Measurements from ENCODE around the gene CAMTA1.

Gene CAMTA1

GRCh38 chr1:6962996-6963911 lies 178.0 kb downstream of the CAMTA1 start:
- no peak for DNase-seq

DNA sequence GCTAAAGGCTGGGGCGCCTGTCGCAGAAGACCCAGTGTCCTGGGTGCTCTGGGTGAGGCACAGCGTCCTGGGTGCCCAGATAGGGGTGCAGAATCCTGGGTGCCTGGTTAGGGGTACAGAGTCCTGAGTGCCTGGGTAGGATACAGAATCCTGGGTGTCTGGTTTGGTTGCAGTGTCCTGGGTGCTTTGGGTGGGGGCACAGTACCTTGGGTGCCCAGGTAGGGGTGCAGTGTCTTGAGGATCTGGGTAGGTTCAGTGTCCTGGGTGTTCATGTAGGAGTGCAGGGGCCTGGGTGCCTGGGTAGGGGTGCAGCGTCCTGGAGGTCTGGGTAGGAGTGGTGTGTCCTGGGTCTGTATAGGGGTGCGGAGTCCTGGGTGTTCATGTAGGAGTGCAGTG lies 178.7 kb downstream of the CAMTA1 start:
- no peak for DNase-seq

GRCh38 chr1:6965083-6965934 lies 180.1 kb downstream of the CAMTA1 start:
- DNase-seq = no peak

GRCh38 chr1:6965935-6966241 lies 180.6 kb downstream of the CAMTA1 start:
- DNase-seq = no peak

DNA sequence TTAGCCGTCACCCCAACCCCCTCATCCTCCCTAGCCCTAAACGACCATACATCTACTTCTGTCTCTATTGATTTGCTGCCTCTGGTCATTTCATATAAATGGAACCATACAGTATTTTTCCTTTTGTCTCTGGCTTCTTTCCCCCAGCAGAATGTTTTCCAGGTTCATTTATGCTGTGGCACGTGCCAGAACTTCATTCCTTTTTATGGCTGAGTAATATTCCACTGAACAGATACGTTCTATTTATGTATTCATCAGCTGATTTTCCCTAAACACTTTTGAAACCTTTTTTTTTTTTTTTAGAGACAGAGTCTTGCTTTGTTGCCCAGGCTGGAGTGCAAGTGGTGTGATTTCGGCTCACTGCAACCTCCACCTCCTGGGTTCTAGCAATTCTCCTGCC lies 181.1 kb downstream of the CAMTA1 start:
- DNase-seq = no peak

DNA sequence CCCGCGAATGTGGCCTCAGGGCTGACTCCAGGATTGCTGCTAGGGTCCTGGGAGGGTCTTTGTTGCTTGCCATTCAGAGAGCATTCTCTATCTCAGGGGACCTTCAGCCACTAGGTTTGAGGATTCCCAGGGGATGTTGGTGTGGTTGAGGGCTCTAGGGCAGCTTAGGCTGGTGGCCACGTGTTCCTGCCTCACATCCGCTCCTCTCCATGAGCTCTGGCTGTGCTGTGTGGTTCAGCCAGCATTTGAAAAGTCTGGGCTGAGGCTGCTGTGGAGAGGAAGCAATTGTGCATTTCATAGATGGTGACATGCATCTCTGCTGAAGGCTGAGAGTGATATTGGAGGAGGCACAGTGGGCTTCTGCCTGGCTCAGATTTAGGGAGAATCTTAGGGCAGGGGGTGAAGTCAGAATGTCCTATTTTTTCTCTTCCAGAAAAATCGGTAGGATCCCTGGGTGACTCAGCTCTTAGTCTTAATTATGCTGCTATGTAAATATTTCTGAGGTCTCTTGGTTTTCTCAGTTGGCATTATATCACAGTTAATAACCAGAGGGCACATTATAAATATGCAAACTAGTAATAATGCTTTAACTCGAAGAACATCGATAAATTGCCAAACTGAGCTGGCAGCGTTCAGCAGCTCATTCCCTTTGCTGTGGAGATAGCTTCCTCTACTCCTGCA lies 182.3 kb downstream of the CAMTA1 start:
- no peak for DNase-seq

DNA sequence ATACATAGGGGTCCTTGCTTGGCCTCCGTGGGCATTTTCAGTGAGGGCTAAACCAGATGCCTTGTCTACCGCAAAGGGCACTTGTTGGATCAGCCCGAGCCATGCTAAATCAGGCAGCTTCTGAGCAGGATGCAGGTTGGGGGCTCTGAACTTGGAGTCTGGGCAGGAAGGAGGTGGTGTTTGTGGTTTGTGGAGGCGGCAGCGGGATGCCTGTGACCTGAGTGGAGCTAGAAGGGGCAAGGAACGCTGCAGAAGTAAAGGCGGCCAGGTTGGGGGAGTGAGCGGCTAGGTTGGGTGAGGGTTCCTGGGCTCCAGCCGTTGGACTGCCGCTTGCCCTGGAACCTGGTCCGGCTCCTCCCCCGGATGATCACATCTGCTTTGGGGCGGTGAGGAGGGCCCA lies 183.9 kb downstream of the CAMTA1 start:
- DNase-seq = no peak

DNA sequence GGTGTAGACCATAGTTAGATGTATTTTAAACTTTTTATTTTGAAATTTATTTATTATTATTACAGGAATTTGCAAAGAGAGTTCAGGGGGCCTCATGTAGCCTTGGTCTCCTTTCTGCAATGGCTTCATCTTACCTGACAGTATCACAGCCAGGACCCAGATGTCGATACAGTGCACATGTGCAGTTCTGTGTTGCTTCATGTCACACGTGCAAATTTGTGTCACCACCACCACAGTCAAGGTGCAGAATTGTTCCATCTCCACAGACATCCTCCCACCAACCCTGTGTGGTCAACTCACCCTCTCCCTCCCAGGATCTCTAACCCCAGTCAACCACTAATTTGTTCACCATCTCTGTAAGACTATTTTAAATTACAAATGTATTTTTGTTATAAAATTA lies 184.5 kb downstream of the CAMTA1 start:
- no peak for DNase-seq

- DNase-seq = no peak
Observed at GRCh38 chr1:6970221-6970620, 185.0 kb downstream of the CAMTA1 start.

- DNase-seq = no peak
Observed at GRCh38 chr1:6971048-6971447, 185.8 kb downstream of the CAMTA1 start.

GRCh38 chr1:6971699-6972098 lies 186.4 kb downstream of the CAMTA1 start:
- no peak for DNase-seq

DNA sequence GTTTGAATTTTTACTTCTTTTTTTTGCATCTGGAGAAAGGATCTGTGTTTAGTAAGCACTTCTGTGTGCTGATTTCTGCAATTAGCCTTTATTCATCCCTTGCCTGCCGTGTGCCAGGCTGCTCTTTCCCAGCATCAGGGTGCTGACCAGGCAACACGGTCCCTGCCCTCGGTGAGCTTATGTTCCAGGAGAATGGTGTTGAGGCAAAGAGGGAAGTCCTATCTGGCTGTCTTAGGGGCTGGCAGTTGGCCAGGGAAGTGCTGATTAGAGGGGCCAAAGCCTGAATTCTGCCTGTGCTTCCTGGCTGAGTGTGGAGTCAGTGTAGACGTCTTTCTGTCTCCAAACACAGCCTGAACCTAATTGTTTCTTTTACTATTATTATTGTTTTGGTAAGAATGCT lies 187.1 kb downstream of the CAMTA1 start:
- no peak for DNase-seq

DNA sequence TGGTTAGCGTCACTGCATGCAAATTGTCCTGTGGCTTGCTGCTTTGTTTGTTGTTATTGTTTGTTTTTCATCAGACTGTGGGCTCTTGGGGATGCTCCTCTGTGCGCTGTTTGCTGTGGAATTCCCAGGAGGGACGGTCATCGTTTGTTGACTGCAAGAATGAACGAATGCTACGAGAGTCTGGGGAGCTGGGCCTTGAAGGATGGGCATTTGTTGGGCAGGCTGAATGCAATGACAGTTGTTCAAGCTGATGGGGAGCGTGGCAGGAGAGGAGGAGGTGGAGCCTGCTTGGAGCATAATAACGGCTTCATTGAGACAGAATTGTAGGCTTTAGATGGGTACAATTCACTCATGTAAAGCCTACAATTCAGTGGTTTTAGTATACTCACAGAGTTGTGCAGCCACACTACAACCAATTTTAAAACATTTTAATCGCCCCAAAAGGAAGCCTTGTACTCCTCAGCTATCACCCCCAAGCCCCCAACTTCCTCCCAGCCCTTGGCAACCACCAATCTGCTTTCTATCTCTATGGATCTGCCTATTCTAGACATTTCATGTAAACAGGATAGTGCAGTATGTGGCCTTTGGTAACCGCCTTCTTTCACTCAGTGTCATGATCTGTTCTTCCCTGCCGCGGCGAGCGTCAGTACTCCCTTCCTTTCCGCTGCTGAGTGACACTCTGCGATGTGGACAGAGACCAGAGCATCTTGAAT lies 190.2 kb downstream of the CAMTA1 start:
- no peak for DNase-seq

DNA sequence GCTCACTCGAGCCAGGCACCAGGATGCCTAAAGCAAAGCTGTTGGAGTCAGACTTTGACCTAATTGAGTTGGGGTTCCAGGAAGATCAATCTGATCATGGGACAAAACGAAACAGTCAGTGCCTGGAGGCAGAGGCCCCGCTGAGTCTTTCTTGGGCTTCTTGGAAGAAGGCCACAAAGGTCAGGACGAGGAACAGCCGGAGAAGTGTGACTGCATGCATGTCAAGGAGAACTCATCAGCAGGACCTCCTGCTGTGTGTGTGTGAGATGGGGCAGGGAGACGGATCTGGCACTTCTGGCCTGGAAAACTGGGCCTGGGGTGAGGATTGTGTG lies 190.8 kb downstream of the CAMTA1 start:
- no peak for DNase-seq

DNA sequence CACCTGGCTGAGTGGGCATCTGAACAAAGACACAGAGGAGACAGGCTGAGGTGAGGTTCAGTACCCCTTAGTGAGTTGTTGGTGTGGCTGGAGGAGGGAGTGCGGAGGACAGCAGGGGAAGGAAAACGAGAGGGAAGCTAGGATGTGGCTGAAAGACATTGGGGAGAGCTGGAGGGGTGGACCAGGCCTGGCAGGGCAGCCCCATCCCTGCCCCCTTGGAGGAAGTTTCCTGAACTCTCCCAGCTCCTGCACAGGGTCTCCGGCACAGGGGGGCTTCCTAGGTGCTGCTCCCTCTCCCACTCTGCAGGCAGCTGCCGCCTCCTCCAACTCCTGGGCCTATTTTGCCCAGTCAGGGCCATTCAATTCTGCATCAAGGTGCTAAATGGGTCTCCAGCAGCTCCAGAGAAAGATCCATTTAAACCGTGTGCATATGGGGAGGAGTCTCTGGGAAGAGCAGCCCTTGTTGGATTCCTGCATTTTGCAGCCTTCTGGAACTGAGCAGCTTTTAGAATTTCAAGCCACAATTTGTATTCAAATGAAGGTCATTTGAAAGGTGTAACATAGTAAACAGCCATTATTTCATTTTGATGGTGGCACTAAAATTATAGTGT lies 193.9 kb downstream of the CAMTA1 start:
- DNase-seq = no peak

DNA sequence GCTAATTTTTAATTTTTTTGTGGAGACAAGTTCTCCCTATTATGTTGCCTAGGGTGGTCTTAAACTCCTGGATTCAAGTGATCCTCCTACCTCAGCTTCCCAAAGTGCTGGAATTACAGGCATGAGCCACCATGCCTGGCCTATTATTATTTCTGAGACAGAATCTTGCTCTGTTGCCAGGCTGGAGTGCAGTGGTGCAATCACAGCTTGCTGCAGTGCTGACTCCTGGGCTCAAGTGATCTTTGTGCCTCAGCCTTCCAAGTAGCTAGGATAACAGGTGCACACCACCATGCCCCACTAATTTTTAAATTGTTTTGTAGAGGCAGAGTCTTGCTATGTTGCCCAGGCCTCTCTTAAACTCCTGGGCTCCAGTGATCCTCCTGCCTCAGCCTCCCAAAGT lies 196.3 kb downstream of the CAMTA1 start:
- DNase-seq = no peak

GRCh38 chr1:6982443-6982842 lies 197.2 kb downstream of the CAMTA1 start:
- DNase-seq = no peak

DNA sequence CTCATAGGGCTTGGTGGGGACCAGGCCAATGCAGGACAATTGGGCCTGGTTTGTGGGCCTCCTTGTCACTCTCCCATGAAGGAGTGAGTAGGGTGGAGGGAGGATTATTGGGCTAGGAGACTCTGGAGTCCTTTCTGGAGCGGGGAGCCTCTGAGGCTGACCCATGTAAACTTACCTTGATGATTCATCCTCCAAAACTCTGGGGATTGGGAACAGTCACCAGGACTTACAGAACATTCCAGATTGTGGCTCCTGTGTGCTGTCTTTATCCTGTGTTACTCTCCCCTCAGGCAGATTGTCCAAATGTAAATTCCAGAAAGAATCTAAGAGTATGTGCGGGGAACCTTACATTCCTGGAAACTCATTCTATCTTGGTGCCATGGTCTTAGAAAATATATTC lies 197.6 kb downstream of the CAMTA1 start:
- DNase-seq = no peak

DNA sequence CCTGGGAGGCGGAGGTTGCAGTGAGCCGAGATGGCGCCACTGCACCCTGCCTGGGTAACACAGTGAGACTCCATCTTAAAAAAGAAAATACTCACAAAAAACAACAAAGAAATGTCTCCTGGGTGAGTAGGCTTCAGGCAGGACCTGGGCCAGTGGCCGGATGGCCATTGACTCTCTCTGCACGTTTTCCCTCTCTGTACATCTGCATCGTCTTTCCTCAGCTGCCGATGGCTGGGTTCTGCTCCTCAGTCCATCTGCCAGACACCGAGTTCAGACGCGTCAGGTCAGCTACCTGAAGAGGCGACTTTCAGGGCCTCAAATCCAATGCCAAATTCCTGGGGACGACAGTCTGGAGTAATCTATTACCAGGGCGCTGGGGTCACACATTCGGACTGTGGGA lies 199.3 kb downstream of the CAMTA1 start:
- DNase-seq = no peak

GRCh38 chr1:6984986-6985385 lies 199.7 kb downstream of the CAMTA1 start:
- no peak for DNase-seq

GRCh38 chr1:6985549-6986276 lies 200.5 kb downstream of the CAMTA1 start:
- no peak for DNase-seq

- DNase-seq = no peak
Observed at GRCh38 chr1:6986281-6986680, 201.0 kb downstream of the CAMTA1 start.

Measured in activated gamma-delta T cell (primary cell).